HG03558 (cell line): ENCODE measurements around the gene CPEB3.
"Not testable (repeated sequence)": the region's sequence is repeated elsewhere in the genome, so short reads cannot be mapped to it uniquely, and the experiment has no call there.

Experiments used
- ATAC-seq: cut with Tn5 transposase; IDR thresholded peaks from one replicate; pipeline ENCODE4 v1.9.1; 2021; ENCODE audit warnings: moderate number of reproducible peaks; ENCODE audit not compliant: unreplicated experiment; ENCODE audit errors: extremely low read depth

CPEB3 gene

DNA sequence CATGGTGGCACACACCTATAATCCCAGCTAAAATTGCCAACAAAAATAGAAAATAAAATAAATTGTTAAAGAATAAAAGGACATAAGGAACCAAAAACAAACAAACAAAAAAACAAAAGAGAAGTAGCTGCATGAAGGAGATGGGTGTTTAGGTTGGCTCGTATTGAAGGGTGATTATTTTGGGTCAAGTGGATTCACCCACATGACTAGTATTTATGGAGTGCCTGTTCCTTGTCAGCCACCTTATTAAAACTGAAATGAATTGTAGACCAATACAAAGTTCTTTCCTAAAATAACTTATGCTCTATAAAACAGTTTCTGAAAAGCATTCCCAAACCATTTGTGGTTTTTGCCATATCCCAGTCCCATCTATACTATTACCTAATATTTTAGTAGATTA is 228.6 kb downstream of the CPEB3 start:
- no peak for ATAC-seq

DNA sequence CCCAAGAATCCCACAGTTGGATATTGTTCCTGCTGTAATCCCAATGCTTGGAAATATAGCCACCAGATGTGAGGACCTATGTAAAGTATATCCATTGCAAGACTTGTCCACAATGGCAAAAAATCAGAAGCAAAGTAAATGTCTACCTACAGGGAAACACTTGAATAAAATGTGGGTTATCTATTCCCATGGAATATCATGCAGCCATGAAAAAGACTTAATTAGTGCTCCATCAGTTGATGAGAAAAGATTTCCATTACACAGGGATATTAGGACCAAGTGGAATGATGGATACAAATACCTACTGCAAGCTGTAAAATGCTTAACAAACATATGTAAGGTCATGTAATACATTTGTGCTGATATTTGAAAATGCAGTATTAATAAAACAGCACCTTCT is 236.1 kb downstream of the CPEB3 start:
- no peak for ATAC-seq

DNA sequence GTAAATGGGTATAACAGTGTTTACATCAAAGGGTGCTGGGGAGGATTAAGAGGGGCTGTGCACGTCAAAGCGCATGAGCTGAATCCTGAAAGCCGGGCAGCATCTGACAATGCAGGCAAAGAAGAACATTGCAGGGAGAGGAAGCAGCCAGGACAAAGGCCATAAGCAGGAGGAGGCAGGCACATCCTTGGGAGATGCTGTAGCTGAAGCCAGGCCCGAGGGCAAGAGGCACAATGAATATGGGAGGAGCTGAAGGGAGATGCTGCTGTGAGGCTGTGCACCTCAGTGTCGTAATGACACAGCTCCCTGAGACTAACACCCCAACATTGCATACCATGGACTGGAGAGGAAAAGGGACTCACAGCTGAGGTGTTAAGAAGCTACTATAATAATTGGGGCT is 238.1 kb downstream of the CPEB3 start:
- no peak for ATAC-seq

DNA sequence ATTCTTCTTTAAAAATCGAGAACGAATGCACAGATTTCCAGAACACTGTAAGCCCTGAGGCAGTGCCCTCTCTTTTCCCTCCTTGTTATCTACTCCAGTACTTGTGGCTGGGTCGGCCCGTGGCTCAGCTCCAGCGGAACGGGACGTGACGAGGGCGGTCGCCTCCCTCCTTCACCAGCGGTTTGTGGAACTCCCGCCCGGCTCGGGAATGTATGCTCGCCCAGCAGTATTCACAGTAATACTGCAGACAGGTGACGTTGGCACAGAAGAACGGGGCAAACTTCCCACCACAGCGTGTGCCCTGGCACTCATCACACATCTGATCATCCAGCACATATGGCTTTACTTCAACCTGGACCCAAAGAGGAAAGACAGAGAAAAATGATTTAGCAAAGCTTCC is 238.8 kb downstream of the CPEB3 start:
- ATAC-seq, result no peak

DNA sequence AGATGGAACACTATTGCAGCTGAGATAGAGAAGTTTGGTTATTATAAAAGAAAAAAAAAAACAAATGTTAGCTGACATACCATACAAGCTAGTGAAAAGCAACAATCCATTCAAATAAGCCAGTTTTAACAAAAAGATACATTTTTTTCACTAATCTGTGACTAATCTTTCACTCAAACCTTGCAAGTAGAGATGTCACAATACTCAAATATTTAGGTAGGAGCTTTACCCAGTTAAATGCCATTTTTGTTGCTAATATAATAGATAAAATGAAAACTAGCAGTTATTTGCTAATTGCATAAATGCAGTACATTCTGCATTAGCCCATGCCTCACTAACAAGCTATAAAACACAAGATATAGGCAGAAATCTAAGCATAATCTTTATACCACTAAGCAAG is 243.7 kb downstream of the CPEB3 start:
- no peak for ATAC-seq

DNA sequence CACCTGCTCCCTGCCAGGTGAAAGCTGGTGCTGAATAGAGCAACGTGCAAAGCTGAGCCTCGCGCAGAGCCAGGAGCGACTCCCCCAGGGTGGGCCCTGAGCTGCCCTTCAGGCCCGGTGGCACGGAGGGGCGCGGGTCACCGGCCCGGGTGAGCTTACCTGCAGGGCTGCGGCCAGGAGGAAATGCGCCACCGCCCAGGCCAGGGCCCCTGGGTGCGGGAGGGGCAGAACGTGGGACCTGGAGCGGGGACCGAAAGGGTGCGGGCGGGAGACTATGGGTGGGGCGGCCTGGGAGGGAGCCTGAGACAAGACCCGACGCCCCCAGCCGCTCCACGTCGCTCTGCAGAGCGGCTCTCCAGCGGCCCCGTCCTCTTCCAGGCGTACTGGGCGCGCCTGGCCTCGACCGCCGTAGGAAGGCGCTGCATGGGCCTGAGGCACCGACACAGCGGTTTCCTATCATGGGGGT is 245.2 kb downstream of the CPEB3 start:
- no peak for ATAC-seq

DNA sequence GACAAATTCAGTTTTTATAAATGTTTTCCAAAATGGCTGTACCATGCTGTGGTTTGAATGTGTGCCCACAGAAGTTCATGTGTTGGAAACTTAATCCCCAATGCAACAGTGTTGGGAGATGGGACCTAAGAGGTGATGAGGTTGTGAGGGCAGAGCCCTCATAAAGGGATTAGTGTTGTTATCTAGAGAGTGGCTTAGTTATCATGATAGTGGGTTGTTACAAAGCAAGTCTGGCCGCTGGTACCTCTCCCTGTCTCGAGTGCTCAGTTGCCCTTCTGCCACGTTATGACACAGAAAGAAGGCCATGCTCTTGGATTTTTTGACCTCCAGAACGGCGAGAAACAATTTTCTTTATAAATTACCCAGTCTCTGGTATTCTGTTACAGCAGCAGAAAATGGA is 248.3 kb downstream of the CPEB3 start:
- no peak for ATAC-seq

DNA sequence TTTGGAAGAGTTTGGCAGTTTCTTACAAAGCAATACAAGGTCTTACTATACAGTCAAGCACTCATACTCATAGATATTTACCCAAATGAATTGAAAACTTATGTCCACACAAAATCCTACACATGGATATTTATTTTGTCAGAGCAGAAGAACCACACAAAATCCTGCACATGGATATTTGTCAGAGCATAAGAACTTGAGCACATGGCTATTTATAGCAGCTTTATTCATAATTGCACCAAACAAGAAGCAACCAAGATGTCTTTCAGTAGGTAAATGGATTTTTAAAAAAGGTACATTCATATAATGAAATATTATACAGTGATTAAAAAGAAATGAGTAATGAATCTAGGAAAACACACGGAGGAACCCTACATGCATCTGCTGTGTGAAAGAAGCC is 251.9 kb downstream of the CPEB3 start:
- no peak for ATAC-seq

DNA sequence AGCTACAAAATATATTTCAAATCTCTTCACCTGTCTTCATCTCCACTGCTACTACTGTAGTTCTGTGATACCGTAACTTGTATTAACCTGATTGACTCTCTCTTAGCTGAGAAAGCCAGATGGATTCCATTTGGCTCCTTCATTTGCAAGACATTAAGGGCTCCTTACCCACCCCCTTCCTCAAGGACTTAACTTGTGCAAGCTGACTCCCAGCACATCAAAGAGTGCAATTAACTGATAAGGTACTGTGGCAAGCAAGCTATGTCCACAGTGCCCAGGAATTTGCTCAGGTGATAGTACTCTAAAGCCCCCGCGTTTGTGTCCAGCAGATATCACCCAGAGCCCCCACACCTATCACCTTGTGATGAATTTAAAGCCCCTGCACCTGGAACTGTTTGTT is 257.8 kb downstream of the CPEB3 start:
- ATAC-seq, result not testable (repeated sequence)

DNA sequence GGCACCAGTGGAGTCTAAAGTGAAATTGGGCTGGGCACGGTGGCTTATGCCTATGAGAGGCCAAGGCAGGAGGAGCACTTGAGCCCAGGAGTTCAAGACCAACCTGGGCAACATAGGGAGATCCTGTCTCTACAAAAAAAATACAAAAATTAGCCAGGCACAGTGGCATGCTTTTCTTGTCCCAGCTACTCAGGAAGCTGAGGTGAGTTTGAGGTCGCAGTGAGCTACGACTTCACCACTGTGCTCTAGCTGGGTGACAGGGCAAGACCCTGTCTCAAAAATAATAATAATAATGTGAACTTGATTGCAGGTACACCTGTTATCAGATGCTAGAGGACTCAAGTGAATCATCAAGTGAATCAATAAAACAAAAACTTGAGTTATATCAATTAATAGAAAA is 259.3 kb downstream of the CPEB3 start:
- no peak for ATAC-seq

DNA sequence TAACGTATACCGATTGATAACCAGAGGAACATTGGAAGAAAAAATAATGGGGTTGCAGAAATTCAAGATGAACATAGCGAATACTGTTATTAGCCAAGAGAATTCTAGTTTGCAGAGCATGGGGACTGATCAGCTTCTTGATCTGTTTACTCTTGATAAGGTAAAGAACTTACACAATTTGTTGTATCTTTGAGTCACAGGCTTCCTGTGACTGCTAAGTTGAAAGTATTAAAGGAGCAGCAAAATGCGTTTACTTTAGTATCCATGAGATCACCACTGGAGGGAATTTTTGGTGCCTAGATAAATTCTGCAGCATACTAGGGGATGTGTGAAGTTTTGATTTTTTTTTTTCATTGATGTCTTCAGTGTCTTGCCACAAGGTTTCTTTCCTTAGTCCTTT is 263.7 kb downstream of the CPEB3 start:
- no peak for ATAC-seq

DNA sequence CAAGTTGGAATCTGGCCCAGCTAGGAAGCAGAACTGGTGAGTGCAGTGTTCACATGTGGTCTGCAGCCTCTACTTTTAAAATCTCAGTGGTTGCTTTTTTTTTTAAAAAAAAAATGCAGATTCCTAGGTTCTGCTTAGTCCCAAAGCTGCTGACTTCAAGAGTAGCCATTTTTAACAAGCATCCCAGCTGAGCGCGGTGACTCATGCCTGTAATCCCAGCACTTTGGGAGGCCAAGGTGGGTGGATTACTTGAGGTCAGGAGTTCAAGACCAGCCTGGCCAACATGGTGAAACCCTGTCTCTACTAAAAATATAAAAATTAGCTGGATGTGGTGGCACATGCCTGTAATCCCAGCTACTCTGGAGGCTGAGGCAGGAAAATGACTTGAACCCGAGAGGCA is 265.5 kb downstream of the CPEB3 start:
- ATAC-seq, result not testable (repeated sequence)

DNA sequence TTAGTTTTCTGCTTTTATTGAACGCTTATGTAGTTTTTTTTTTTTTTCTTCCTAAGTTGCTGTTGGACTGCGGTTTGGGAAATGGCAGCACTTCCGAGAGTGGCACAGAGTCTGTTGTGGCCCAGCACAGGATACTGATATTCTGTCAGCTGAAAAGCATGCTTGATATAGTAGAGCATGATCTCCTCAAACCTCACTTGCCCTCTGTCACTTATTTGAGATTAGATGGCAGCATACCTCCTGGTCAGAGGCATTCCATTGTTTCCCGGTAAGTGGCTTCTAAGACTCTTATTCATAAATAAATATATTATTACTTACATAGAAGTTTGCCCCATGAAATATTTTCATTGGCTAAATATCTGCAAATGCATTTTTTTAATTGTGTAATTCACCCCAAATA is 266.2 kb downstream of the CPEB3 start:
- no peak for ATAC-seq

DNA sequence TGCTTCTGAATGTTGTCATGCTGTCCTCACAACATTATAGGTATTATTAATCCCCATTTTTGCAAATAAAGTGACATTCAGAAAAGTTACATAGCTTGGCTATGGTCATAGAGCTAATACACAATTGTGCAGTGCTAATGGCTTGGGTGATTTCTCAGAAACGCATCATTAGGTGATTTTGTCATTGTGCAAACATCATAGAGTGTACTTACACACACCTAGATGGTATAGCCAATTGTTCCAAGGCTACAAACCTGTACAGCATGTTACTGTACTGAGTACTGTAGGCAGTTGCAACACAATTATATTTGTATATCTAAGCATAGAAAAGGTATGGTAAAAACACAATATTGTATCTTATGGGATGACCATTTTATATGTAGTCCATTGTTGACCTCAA is 276.3 kb downstream of the CPEB3 start:
- ATAC-seq, result no peak

DNA sequence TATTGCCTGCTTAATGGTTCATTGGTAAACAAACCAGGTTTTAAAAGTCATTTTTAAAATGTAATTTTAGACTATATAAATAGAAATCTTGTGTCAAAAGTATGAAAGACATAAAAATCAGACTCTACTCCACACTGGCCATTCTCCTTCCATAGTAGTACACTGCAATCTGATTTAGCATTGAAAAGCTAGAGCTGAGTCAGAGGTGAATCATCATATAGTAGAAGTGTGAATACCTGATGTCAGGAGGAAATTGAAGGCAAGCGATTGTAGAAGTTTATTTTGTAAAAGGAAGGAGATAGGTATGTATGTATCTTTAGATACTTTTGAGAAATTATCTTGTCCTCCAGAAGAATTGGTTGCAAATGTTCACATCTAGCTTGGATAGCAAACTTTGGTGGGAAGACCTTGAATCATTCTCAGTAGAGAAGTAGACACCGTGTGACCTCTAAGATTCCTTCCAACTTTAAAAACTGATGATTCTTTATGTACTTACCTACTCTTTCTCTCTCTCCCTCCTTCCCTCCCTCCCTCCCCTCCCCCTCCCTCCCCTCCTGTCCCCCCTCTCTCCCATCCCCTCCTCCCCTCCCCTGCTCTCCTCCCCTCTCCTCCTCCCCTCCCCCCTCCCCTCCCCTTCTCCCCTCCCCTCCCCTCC is 279.2 kb downstream of the CPEB3 start:
- no peak for ATAC-seq

DNA sequence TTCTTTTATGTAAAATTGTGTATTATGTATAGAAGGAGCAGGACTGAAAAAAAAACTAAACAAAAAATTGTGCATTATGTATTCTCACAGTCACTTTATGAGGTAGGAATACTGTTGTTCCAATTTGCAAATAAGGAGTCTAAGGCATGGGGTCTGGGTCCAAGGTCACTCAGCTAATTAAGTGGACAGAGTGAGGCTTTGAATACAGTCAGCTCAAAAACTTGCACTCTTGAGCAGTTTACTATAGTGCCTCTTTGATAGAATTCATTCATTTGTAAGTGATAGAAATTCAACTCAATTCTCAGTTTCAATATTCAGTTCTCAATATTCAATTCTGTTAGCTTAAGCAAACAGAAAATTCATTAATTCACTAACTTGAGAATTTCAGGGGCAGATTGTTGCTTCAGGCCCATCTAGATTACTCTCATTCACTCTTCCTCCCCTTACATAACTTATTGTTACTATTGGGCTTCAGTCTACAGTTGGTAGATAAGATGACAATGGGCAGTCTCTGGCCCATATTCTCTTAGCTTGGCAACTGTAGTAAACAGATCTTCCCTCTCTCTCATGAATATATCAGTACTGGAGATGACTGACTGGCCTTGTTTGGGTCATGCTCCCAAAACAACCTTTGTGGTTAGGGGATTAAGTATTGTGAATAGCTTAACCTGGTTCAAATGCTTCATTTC is 280.7 kb downstream of the CPEB3 start:
- ATAC-seq, result no peak

DNA sequence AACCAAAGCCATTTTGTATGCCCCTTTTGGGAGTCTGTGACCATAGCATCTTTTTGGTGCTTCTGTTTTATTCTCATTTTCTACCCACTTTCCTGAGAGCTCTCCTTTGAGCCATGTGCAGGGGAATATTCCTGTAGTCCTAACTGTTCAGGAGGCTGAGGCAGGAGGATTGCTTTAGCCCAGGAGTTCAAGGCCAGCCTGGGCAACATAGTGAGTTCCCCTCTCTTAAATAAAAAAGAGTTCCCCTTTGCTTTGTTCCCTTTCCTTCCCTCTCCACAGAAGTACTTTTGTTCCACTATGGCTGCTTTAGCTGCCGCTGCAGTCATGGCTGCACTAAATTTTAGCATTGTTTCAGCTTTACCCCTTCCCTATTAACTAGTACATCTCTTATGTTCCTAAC is 281.4 kb downstream of the CPEB3 start:
- ATAC-seq, result no peak

DNA sequence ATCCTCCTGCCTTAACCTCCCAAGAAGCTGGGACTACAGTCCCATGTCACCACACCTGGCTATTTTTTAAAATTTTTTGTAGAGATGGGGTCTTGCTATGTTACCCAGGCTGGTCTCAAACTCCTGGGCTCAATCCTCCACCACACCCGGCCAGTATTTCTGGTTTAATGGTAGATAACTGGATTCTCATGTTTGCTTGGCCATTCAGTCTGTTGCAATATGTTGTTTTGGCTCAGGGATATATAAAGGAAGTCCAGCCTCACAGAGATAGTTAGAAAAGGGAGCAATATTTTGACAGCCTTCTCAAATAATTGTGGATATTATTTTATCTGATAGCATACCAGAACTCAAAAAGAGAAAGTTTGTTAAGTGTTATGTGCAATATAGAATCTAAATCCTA is 284.9 kb downstream of the CPEB3 start:
- no peak for ATAC-seq

DNA sequence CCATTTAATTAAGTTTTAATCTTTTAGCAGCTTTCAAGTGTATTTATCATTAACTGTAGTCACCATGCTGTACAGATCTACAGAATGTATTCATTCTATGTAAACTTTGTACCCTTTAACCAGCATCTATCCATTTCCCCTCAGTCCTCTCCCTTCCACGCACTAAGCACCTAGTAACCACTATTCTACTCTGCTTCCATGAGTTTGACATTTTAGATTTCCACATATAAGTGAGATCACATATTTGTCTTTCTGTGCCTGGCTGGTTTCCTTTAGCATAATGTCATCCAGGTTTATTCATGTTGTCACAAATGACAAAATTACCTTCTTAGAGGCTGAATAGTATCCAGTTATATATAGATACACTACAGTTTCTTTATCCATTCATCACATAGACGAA is 287.6 kb downstream of the CPEB3 start:
- no peak for ATAC-seq

DNA sequence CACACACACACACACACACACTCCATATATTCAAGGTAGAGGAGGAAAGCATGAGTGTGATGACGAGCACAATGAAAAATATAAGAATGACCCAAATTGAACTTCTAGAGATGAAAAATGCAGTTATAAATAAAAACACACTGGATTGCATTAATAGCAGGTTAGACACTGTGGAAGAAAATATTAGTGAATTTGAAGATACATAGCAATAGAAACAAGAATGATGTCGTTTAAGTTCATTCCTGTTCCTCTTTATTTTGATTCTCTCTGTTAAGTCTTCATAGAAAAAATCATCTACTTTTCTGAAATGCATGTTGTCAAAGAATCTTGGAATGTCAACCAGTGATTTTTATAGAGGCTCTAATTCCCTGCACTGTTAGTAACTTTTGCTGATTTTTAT is 288.9 kb downstream of the CPEB3 start:
- no peak for ATAC-seq

DNA sequence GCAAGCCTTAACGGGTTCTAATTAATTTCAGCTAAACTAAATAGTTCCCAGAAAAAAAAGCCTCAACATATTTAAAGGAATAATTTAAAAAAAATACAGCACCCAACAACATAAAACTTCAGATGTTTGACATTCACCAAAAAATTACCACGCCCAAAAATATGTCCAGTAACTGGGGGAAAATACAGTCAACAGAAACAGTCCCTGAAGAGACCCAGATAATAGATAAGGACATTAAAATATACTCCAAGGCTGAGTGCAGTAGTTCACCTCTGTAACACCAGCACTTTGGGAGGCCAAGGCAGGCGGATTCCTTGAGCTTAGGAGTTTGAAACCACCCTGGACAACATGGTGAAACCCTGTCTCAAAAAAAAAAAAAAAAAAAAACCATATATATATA is 289.3 kb downstream of the CPEB3 start:
- no peak for ATAC-seq
